Activated CD4-positive, alpha-beta T cell treated with anti-CD3 and anti-CD28 coated beads, Interleukin-2, Interleukin-4, amounts not matched to agents 100 ng/mL and 50 ng/mL, durations not matched to agents 16 hours and 8 hours (primary cell): ENCODE measurements around the gene C11orf91.
"Not testable (repeated sequence)": the region's sequence is repeated elsewhere in the genome, so short reads cannot be mapped to it uniquely, and the experiment has no call there.

Source experiments
- DNase-seq: peaks from one replicate; pipeline ENCODE4 v3.0.0-alpha.2; 2020; ENCODE audit warnings: low spot score

The C11orf91 gene

DNA sequence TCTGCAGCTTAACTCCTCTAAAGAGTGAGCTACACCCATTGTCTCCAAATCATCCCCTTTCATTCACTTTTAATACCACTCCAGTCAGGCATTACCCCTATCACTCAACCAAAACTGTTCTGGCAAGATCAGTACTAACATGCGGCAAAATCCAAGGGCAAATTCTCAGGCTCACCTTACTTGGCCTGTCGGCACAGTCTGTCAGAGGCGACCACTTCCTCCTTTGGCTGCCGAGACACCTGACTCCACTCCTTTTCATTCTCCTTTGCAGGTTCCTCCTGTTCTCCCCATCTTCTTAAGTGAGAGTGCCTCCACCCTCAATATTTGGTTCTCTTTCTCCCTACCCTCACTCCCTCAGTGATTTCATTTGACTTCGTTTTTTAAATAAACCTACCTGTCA, 4.2 kb downstream of the C11orf91 start:
- DNase-seq = no peak

DNA sequence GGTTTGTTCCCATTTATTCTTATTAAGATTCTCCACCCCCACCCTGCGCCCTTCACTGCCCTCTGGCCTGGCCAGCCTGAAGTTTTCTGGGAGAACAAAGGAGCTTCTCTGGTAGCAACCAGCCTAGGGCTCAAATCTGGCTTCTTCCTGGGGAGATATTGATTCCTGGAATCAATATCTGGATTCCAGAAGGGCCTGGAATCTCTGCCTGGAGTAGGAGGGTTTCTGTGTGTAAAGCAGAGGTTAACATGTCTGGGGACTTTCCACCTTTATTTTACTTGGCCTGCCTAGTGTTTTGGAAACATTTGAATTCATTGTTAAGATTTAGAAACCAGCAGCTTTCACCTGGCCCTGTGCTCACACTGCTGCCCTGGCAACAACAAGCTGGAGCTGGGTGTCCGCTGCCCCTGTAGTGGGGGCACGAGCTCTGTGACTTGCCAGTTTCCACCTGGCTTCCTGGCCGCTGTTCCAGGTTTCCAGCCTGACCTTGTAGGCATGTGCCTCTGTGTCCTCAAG, 5.5 kb downstream of the C11orf91 start:
- no peak for DNase-seq

DNA sequence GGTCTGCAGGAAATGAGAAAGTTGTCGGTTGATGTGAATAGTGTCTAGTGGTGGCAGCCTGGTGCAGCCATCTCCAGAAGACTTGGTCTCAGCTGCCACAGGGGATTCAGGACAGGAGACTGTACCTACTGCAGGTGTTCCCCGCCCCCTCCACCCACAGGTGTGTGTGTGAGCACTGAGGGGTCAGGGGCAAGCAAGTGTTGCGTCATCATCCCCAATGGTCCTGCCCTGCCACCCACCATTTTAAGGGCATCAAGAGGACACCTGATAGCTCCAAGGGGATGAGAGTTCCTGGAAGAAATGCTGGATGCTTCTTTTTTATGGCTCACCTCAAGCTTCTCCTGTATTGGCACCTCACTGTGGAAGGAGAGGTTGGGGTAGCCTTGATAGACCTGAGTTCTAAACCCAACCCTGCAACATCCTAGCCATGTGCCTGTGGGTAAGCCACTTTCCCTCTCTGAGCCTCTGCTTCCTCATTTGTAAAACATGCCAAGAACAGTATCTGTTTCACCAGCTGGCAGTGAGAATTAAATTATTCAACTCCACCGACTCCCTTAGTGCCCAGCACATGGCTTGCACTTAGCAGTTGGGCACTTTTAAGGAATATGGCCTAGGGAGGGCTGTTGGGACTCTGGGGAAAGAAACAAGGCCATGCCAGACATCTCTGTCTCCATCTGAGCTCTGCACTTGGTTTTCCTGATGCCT, 6.1 kb downstream of the C11orf91 start:
- DNase-seq = no peak

DNA sequence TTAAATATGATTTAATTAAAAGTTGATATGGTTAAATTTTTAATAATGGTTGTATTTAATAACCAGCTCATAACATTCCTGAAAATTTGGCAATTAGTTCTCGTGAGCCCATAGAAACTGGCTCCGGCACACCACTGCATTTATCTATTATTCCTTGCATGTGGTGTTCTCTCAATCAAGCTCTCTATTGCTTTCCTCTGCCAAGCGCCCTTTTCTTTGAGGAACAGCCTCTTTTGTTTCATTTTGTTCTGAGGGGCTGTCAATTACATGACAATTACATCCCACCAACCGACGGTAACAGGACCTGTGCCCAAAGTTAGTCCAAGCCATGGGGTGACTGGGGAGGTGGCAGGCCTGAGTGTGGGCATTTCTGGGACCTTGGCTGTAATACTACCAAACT, 8.1 kb downstream of the C11orf91 start:
- DNase-seq = no peak

DNA sequence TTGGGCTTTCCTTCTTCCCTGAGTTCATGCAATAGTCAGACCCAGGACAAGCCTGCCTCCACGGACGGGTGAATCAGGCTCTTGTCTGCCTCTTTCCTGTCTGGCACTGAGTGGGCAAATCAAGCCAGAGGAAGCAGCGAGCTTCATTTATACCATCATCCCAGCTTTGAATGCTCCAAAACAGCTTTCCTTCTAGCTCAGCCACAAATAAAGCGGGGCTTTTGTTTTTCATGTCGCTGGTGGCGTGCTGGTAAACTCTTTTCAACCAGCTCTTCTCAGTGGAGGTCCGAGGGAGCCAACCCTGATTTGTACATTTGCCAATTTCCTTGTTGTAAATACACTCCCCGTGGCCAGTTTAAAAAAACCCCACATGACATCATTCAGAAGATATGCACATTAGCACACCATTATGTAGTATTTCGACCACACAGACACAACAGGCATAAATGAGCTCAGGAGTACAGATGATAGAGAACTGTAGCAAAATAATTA, 8.6 kb downstream of the C11orf91 start:
- no peak for DNase-seq

DNA sequence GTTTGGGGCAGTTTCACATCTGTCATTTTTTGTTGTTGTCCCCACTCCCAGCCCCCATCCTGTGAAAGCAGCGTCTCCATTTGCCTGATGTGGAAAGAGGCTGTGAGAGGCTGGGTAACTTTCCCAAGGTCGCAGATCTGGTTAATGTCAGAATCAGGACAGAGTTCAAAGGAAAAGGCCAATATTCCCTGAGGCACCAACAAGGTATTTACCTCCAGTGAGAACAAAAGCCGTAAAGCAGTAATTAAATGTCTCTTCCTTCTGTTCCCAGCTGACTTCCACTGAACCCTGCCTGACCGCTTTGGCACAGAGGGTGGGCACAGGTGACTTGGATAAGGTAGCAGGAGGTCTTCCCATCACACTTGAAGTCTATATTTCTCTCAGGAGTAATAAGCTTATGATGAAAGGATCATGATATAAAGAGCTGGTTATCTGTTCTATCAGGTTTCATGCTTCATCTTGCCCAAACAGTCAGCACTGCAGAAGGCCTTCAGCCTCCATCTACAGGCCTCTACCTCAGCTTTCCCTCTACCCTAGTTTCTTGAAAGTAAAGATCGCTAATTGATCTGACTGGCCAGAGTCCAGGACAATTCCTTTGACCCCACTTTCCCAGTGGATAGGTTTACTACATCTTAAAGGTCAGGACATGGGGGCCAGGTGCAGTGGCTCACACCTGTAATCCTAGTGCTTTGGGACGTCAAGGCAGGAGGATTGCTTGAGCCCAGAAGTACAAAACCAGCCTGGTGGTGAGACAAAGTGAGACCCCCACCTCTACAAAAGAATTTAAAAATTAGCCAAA, 9.4 kb downstream of the C11orf91 start:
- no peak for DNase-seq

DNA sequence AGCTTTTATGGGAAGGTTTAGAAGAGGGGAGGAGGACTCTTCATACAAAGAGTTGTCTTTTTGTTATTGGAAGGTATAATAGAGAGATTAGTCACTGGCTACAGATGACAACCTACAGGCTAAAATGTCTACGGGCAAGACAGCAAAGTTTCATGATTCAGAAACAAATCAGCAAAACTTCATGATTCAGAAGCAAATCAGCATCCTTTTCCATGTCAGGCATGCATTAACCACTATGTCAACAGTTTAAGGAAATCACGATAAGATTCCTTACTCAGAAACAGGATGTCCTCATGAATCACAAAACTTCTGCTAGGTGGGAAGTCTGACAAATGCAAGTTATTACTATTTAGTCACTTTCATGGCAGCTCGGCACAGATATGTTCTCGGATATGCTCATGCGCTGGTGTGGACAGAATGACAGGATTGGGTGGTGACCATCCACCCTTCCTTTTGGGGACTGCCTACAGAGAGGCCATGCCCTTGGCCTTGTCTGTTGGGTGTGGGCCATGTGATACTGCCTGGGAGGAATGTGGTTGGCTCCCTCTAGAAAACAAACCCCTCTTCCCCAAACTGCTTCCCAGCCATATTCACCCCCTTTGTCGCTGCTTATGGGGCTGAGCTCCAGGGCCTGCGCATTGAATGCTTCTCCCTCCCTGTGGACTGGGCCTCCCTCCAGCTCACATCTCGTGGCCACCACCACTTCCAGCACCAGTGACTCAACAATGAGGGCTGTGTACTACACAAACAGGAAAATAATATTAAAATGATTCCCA, 10.1 kb downstream of the C11orf91 start:
- peak; percentile 19 for DNase-seq

DNA sequence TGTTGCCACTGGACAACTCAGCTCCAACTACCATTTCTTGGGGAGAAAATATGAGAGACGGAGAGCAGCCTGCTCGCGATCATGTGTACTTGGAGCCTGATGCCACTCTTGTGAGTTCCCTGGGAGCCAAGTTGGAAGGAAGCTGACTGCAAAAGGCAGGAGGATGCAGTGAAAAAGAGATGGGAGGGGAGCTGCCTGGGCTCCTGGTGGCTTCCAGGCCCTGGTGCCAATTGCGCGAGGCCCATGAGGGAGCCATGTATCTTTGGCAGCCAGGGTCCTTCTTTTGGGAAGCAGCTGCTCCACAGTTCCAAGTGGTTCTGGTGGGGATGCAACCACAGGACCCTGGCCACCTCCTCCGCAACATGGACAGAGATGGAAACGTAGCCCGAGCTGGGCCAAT, 11.1 kb downstream of the C11orf91 start:
- no peak for DNase-seq

DNA sequence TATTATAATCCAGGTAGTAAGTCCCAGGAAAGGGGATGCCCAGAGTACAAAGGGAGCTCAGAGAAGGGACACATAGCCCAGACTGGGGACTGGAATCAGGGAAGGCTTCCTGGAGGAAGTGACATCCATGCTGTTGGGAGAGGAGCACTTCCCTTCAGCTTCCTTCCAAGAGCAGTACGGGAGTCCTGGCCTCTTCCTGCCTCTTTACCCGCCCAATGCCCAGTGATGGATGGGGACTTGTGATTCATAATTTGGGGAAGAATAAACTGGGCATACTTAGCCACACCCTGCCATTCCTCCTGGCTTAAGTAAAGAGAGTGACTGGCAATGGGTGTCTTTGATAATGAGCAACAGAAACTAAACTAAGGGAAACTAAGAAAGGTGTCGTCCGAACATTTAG, 11.5 kb downstream of the C11orf91 start:
- DNase-seq = no peak

DNA sequence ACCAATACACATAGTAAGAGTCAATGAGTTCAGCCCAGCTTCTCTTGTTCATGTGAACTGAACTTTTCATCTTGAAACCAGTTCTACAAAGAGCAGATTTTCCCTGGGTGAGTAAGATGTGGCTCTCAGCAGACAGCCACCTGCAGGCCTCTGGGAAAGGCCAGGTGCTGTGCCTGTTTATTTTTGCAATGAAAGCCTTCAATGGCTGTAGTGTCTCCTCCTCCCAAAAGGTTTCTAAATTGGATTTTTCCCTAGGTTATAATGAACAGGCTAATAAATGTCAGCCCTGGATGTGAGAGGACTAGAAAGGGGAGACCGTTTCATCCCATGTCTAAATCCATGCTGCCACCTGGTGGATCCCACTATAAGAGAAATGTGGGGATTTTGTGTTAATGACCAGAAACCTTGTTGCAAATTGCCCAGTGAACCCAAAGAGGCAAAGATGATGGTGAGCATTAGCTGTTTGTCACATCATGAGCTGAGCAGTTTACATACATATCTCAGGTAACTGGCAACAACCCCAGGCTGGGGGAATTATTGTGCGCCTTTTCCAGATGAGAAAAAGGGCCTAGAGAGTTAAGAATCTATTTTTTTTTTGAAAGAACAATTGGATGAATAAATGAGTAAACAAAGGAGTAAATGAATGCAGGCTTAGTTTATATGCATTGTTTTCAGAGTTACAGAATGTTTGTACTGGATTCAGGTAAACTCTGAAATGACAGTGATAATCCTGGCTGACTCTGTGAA, 12.7 kb downstream of the C11orf91 start:
- peak; percentile 19 for DNase-seq

DNA sequence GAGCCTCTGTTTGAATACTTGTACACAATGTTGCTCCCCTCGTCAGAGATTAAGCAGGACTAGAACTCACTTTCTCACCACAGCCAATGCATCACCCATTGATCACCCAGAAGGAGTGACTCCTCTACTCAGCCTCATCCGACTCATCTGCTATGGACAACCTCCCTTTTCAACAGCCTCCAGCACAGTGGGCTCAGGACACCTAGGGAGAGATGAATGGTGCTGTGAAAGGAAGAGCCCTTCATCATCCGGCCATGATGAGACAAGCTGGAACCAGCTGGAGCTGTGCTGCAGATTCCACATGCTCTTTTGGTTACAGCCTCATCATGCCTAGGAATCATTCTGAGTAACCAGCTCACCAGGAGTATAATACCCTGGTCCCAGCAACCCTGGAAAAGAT, 15.5 kb downstream of the C11orf91 start:
- DNase-seq = no peak

DNA sequence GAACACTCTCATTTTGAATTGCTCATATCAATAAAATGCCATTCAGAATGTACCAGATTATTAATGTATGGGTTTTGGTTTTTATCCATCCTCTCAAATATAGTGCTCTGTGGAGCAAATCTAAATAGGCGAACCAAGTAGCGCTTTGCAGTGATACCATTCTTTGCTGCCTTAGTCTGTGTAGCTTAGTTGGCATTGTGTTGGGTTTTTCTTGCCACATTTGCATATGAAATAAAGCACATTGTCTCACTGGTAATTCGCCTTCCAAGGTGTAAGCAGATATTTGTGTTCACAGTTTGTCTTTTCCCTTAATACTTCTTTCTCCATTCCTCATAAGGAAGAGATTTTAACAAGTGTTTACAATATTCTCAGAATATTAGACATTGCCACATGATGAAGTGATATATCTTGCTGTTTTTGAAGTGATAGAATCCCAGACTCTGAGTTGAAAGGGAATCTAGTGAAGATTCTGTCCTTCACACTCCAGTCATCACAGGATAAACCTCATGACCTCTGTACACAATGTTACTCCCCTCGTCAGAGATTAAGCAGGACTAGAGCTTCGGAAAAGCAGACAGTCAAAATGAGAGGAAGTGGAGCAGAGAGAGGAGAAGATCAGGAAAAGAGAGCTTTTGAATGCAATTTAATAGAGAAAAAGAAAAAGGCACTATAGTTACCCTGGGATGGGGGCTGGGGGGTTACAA, 16.5 kb downstream of the C11orf91 start:
- DNase-seq = no peak

DNA sequence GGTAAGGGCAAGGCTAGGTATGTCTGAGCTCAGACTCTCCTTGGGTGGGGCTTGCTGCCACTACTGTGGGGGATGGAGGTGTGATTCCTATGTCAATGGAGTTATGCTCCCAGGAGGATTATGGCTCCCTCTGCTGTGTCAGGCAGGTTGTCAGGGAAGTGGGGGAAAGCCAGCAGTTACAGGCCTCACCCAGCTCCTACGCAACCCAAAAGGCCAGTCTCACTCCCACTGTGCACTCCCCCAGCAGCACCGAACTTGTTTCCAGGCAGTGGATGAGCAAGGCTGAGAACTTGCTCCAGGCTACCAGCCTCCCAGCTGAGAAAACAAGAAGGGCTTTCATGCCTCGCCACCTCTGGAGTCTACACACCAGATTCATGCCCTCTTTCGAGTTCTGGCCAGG, 18.2 kb downstream of the C11orf91 start:
- DNase-seq = no peak

DNA sequence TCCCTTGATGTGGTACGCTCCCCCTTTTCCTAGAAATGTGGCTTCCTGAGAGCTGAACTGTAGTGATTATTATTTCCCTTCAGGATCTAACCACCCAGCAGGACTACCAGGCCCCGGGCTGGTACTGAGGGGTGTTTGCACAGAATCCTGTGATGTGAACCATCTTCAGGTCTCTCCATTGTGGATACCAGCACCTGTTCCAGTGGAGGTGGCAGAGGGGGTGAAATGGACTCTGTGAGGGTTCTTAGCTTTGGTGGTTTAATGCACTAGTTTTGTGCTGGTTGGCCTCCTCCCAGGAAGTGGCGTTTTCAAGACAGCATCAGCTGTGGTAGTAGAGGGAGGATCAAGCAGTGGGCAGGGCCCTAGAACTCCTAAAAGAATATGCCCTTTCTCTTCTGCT, 18.6 kb downstream of the C11orf91 start:
- no peak for DNase-seq

DNA sequence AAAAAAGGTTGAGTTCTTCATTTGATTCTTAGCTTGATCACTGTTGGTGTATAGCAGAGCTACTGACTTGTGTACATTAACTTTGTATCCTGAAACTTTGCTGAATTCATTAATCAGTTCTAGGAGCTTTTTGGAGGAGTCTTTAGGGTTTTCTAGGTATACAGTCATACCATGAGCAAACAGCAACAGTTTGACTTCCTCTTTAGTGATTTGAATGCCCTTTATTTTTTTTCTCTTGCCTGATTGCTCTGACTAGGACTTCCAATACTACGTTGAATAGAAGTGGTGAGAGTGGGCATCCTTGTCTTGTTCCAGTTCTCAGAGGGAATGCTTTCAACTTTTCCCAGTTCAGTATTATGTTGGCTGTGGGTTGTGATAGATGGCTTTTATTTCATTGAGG, 22.0 kb downstream of the C11orf91 start:
- not testable (repeated sequence) for DNase-seq

DNA sequence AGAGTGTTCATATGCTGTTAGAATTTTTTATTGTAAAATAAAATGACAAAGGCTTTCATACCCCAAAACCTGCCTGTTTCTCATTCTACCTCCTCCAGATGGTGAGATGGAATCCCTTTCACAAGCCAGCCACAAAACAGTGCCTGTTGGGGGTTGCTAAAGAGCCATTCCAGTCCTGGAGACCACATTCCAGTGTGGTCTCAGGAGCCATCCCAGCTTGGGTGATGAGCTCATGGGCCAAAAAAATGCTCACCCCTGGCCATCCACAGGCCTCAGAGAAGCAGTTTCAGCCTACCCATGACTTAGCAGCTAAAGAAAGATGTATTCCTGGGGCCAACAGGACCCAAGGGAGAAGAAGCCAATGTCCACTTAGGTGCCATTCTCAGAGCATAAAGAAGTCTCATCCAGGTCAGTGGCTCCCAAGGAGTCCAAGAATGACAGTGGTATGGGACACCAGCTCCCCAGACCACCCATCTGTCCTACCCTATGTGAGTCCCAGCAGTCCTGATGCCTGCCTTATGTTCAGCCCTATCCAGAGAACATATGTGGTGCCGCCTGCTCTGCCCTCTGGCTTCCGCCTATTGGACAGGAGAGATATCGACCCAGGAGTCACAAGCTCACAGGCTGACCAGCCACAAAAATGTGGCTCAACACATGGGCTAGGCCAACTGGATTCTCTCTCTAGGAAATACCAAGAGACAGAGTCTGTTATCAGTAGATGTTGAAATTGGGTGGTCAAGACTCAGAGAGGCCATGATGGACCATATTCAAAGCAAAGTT, 26.4 kb downstream of the C11orf91 start:
- no peak for DNase-seq

DNA sequence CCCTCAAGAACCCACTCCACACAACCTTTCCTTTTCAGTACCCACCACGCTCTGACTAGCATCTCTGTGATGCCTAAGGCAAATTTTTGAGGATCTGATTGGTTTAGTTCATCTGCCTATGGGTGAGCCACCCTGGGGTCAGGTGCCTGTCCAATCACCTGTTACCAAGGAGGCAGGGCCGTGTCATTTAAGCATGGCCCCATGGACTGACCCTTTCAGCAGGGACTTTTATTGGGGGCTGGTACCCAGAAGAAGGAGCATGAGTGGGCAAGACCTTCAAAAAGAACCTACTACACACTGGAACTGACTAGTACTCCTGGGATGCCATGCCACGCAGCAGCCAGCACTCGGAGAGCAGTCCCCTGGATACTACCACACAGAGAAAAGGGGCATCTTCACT, 28.4 kb downstream of the C11orf91 start:
- no peak for DNase-seq

DNA sequence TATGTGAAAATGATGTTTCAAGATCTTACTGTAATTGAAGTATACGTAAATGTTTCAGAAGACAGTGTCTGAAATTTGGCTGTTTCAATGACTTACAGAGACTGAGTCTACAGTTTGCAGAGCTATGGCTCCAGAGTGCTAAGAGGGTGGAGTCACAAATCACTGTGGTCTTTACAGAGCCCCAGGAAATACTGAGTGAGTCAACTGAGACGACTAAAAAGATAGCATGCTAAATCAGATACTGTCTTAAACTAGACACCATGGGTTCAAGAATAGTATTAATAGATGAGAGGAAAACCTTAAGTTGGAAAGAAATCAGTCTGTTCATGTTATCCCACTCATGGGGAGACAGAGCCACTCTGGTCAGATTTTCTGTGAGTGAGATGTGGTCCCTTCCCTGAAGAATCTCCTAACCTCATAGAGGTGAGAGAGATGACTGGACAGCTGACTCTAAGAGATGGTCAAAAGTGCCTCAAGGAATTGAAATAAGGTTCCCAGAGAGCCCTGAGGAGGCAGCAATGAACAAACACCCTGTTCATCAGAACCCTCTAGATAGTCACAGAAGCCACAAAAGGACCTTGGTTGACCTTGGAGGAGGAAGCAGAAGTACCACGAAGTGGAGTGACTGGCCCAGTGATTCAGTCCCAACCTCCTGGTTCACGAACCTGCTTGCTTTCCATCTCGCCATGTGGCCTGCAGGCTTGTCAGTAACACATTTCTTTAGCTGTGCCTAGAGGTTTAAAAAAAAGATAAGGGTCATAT, 30.2 kb downstream of the C11orf91 start:
- peak; percentile 4 for DNase-seq

DNA sequence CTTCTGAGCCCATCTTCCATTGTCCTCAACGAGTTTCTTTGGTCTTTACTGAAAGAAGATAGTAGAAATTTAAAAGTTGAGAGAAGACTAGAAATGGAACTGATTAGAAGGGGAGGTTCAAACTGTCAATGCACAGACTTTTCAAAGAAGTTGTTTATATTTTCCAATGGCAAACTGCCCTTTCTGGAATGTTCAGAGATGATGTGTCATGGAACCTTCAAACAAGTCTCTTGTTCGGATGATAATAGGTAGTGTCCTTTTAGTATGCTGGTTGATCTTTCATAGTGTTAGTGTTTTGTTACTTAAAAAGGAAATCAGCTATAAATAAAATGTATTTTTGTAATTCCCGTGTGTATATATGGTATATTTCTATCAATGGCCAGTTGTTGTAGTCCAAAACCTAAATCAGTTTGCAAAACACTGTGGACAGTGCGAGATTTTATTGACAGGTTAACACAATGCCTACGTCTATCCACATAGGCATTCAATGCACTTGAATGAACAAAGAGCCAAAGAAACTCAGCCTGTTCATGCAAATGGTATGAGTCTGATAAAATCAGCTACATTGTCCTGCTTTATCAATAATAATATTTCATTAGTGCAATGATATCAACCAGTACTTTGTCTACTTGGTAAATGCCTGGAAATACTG, 30.9 kb downstream of the C11orf91 start:
- DNase-seq = no peak
